BLaER1 (cell line): ENCODE measurements around the gene CA12.
A peak's percentile ranks its signal among the peaks of the same experiment; 100 is the strongest.

Source experiments
- H3K27ac ChIP-seq: shearing (Covaris generic); formaldehyde crosslinking; 2 replicates; pipeline ENCODE4 v1.8.1; 2022
- H3K27me3 ChIP-seq: shearing (Covaris generic); formaldehyde crosslinking; 2 replicates; pipeline ENCODE4 v1.8.1; 2022
- H3K36me3 ChIP-seq: shearing (Covaris generic); formaldehyde crosslinking; 2 replicates; pipeline ENCODE4 v1.8.1; 2022
- H3K4me1 ChIP-seq: shearing (Covaris generic); formaldehyde crosslinking; 2 replicates; pipeline ENCODE4 v1.8.1; 2022
- H3K4me2 ChIP-seq: shearing (Covaris generic); formaldehyde crosslinking; 2 replicates; pipeline ENCODE4 v1.8.1; 2022
- H3K4me3 ChIP-seq: shearing (Covaris generic); formaldehyde crosslinking; 2 replicates; pipeline ENCODE4 v1.8.1; 2022
- H3K9ac ChIP-seq: shearing (Covaris generic); formaldehyde crosslinking; 2 replicates; pipeline ENCODE4 v1.8.1; 2022
- H3K9me3 ChIP-seq: shearing (Covaris generic); formaldehyde crosslinking; 2 replicates; pipeline ENCODE4 v1.8.1; 2022
- H4K20me1 ChIP-seq: shearing (Covaris generic); formaldehyde crosslinking; 2 replicates; pipeline ENCODE4 v1.8.1; 2022
- Cebpa-rat ChIP-seq: shearing (Covaris generic); IDR thresholded peaks from 2 replicates; pipeline ENCODE4 v1.8.1; 2022

Gene CA12

DNA sequence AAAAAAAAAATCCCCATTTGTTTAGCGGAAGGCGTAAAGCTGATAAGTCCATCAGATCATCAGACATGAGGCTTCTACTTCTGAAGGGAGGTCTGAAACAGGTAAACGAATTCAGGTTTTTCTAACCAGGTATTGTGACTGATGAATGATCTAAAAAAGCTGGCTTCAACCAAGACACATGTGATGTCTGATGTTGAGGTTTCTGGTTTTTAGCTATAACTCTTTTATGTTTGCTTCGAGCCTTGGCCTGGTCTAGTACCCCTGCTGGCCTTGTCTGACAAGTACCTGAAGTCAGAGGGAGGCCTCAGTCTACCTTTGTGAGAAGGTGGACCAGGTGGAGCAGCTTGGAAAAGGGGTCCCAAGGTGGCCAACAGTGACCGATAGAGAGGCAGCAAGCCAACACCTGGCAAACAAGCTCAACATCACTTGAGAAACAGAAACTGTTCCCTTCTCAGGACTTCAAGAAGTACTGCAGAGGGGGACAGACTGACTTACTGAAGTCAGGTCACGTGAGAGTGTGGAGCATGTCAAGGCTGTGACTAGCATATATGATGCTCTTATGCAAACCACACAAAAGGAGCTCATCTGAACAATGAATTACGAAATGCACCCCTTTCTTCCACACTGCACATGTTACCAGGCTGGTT lies 33.0 kb upstream of the CA12 start:
- Histone ChIP-seq H4K20me1 (no peaks in the 10 kb centered on the region), H3K4me3 (no peak overlapping the region), H3K36me3 (no peaks in the 10 kb centered on the region), H3K4me1 (no peaks in the 10 kb centered on the region), H3K9ac (no peak overlapping the region), H3K9me3 (peaks cover 3% of the 10 kb centered on the region; the same call in 1 of the 2 replicates), H3K27me3 (no peaks in the 10 kb centered on the region), H3K27ac (no peak overlapping the region), H3K4me2 (no peak overlapping the region)
- no peak for TF ChIP-seq Cebpa-rat

DNA sequence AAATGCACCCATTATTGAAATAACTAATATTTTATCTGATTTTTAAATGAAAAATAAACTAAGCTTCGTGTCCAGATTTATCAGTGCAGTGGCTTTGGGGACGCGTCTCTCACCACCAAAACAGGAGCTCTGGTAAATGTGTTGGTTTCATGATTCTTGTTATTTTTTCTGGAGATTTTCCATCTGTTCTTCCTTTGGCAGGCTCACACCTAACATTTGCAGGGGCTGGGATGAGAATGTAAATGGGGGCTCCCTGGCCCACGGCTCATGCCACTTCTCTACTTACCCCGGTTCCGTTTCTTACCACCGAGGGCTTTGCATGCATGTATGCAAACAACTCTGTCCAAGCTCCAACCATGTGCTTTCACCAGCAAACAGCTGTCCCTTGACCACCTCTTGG lies 30.9 kb upstream of the CA12 start:
- Histone ChIP-seq H3K27me3 (no peaks in the 10 kb centered on the region), H3K9me3 (peaks cover 3% of the 10 kb centered on the region; the same call in 1 of the 2 replicates), H4K20me1 (no peaks in the 10 kb centered on the region), H3K4me3 (no peak overlapping the region), H3K36me3 (no peaks in the 10 kb centered on the region), H3K9ac (no peak overlapping the region), H3K4me2 (no peak overlapping the region), H3K4me1 (no peaks in the 10 kb centered on the region), H3K27ac (no peak overlapping the region)
- no peak for TF ChIP-seq Cebpa-rat

DNA sequence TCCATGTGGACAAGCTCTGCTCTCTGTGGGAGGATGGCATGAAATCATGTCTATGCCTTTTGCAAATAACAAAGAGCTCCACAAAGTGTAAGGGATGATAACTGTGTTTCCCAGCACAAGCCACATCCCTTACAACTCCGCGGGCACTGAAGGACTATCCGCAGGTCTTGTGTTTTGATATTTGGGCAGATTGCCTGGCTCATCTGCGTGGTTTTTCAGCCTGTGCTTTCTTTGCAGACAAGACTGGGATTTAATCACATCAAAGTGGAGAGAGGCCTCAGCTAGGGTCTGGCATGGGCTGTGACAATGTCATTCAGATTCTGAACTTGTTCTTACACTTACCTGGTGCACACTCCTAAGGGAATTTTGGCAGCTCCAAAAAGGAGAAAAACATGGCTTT lies 30.2 kb upstream of the CA12 start:
- Histone ChIP-seq H3K27ac (no peak overlapping the region), H3K4me2 (no peak overlapping the region), H3K9me3 (peaks cover 3% of the 10 kb centered on the region; the same call in 1 of the 2 replicates), H3K9ac (no peak overlapping the region), H3K4me1 (no peaks in the 10 kb centered on the region), H3K27me3 (no peaks in the 10 kb centered on the region), H4K20me1 (no peaks in the 10 kb centered on the region), H3K4me3 (no peak overlapping the region), H3K36me3 (no peaks in the 10 kb centered on the region)
- TF ChIP-seq Cebpa-rat = no peak

DNA sequence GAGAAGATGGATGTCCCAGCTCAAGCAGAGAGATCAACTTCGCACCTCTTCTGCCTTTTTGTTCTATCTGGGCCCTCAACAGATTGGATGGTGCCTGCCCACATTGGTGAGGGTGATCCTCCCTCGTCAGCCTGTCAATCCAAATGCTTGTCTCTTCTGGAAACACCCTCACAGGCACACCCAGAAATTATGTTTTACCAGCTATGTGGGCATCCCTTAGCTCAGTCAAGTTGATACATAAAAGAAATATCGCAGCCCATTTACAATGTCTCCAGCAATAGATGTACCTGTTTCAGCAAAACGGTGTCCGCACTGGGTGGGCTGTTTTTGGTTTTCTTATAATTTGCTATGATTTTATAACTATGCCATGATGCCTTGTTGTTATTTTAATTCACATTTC lies 27.5 kb upstream of the CA12 start:
- H3K9ac ChIP-seq = no peak overlapping the region
- H3K27me3 ChIP-seq = no peaks in the 10 kb centered on the region
- H3K9me3 ChIP-seq = no peaks in the 10 kb centered on the region
- no peak overlapping the region for H3K27ac ChIP-seq
- H3K4me3 ChIP-seq = no peak overlapping the region
- H3K36me3 ChIP-seq = no peaks in the 10 kb centered on the region
- H4K20me1 ChIP-seq = no peaks in the 10 kb centered on the region
- no peak for TF ChIP-seq Cebpa-rat
- H3K4me1 ChIP-seq = peaks cover 22% of the 10 kb centered on the region
- no peak overlapping the region for H3K4me2 ChIP-seq

DNA sequence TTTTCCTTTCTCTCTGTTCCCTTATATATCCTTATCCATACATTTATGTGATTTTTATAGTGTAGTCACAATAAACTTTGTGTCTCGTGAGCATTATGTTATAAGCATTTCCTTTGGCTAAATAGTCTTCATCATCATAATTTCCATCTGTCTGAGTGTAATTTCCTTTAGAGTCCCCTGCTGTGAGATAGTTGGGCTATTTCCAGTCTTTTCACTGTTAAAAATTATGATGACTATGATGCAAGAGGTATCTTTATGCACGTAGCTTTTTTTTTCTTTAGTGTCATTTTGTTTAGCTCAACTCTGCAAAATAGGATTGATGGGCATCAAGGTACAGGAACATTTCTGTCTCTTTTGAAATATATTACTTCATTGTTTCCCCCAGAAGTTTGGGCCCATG lies 26.9 kb upstream of the CA12 start:
- H3K4me2 ChIP-seq = no peak overlapping the region

DNA sequence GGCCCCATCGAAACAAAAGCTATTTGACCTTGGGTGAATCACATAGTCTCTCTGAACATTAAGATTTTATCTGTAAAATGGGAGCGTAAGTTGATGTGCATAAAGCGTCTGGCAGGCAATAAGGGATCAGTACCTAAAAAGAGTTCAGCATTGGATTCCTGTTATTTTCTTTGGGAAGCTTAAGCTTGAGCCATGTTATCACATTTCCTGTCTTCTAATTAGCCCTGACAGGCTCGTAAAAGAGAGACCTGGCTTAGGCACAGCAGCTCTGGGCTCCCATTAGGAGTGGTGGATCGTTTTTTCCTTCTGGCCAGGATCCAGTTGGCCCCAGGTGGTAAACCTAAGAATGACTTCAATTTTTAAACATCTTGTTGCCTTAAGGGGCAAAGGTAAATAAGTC lies 26.0 kb upstream of the CA12 start:
- Histone ChIP-seq H3K4me2 (no peak overlapping the region), H3K9ac (no peak overlapping the region), H3K9me3 (no peaks in the 10 kb centered on the region), H4K20me1 (no peaks in the 10 kb centered on the region), H3K27ac (no peak overlapping the region), H3K36me3 (no peaks in the 10 kb centered on the region), H3K4me3 (no peak overlapping the region), H3K27me3 (no peaks in the 10 kb centered on the region), H3K4me1 (peaks cover 22% of the 10 kb centered on the region)
- no peak for TF ChIP-seq Cebpa-rat

More for the DNA sequence above, 26.9 kb upstream of the CA12 start:
- no peak for TF ChIP-seq Cebpa-rat
- H3K9ac ChIP-seq = no peak overlapping the region
- H3K27me3 ChIP-seq = no peaks in the 10 kb centered on the region
- no peaks in the 10 kb centered on the region for H3K9me3 ChIP-seq
- H3K27ac ChIP-seq = no peak overlapping the region
- H3K36me3 ChIP-seq = no peaks in the 10 kb centered on the region
- no peak overlapping the region for H3K4me3 ChIP-seq
- H4K20me1 ChIP-seq = no peaks in the 10 kb centered on the region
- H3K4me1 ChIP-seq = peaks cover 22% of the 10 kb centered on the region

DNA sequence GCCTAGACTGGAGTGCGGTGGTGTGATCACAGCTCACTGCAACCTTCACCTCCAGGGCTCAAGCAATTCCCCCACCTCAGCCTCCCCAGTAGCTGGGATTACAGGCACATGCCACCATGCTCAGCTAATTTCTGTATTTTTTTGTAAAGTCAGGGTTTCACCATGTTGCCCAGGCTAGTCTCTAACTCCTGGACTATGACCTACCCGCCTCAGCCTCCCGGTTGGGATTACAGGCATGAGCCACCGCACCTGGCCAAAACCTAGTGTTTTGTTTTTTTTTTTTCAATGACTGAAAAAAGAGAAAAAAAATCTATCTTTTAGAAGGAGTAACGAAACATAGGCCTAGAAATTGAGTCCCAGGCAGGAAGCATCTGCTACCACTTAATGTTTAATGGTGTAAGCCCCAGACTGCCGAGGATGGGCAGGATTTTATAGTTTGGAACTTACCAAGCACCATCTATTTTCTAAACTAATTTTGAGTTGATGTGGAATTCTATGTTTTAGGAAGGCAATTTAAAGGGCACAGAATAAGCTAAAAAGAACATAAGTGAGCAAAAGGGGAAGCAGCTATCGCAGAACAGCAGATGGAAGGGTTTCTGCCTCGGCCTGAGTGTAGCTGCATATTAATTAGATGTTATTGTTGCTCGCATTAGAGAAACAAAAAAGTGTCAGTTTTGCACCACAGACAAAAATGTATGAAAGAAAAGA lies 24.2 kb upstream of the CA12 start:
- TF ChIP-seq Cebpa-rat = no peak
- no peak overlapping the region for H3K4me3 ChIP-seq
- no peaks in the 10 kb centered on the region for H3K27me3 ChIP-seq
- no peak overlapping the region for H3K9ac ChIP-seq
- H4K20me1 ChIP-seq = no peaks in the 10 kb centered on the region
- H3K9me3 ChIP-seq = no peaks in the 10 kb centered on the region
- no peak overlapping the region for H3K27ac ChIP-seq
- H3K4me1 ChIP-seq = peaks cover 22% of the 10 kb centered on the region
- H3K4me2 ChIP-seq = peak overlapping the region; percentile 77
- no peaks in the 10 kb centered on the region for H3K36me3 ChIP-seq

DNA sequence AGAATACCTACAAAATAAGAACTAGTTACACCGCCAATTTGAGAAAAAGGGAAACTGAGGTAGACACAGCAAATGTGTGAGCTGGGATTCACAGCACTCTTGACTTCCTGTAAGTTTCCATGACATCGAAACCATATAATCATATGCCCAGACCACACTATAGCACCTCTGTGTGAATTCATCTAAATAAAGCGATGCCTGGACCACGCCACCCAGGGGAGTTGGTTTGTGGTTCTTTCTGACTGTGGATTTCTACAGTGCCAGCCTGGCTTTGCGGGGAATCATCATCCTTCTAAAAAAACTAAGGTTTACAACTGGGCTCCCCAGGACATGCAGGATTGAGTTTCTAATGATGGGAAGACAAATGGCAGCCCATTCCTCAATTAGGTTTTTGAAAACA lies 23.5 kb upstream of the CA12 start:
- Histone ChIP-seq H3K36me3 (no peaks in the 10 kb centered on the region), H3K9ac (no peak overlapping the region), H3K27ac (no peak overlapping the region), H3K4me1 (peaks cover 22% of the 10 kb centered on the region), H3K4me2 (peak overlapping the region; percentile 77), H3K4me3 (peak overlapping the region; percentile 23; the same call in 1 of the 2 replicates), H4K20me1 (no peaks in the 10 kb centered on the region), H3K27me3 (no peaks in the 10 kb centered on the region), H3K9me3 (no peaks in the 10 kb centered on the region)
- no peak for TF ChIP-seq Cebpa-rat

DNA sequence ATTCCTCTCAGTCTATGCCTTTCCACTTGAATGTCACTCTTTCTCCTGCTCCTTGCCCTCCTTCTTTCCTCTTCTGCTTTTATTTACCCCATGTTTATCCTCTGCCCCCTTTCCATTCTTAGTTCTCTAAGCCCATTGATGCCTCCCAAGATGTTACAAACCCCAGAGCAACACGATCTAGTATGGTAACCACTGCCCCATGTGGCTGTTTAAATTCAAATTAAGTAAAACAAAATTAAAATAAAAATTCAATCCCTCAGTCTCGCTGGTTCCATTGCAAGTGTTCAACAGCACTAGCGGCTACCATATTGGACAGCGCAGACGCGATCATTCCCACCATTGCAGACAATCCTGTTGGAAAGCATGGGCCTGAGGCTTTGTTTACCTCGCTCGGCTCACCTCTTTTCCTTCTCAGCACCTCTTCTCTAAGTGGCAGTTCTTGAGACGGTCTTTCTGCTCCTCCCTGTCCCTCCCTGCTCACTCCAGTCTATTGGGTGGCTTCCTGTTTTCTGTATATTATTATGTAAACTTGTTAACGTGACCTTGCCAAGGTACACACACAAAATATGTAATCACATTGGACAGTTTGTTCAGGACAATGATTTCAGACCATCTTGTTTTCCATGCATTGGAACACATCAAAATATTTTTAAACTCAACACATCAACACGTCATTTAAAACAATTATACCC lies 21.8 kb upstream of the CA12 start:
- Histone ChIP-seq H3K36me3 (no peaks in the 10 kb centered on the region), H3K9ac (no peak overlapping the region), H3K4me3 (no peak overlapping the region), H3K9me3 (no peaks in the 10 kb centered on the region), H4K20me1 (no peaks in the 10 kb centered on the region), H3K4me1 (peaks cover 22% of the 10 kb centered on the region), H3K27me3 (no peaks in the 10 kb centered on the region), H3K27ac (no peak overlapping the region), H3K4me2 (no peak overlapping the region)
- no peak for TF ChIP-seq Cebpa-rat
